Inflammatory macrophage treated with lipopolysaccharide for 4 hours (primary cell): ENCODE measurements around the gene SNX24.
"Not testable (repeated sequence)": the region's sequence is repeated elsewhere in the genome, so short reads cannot be mapped to it uniquely, and the experiment has no call there.

Source experiments
- DNase-seq: peaks from one replicate; pipeline ENCODE4 v3.0.0-alpha.2; 2020

Gene SNX24

GRCh38 chr5:122845229-122846050 lies at the start of gene SNX24:
Gene SNX24 (plus strand): TSS chr5:122845613. CDS start chr5:122845634, 21 bp downstream.
- DNase-seq, result peak; percentile 80

GRCh38 chr5:122805481-122805880 lies 39.9 kb upstream of the SNX24 start:
- DNase-seq, result peak; percentile 51

DNA sequence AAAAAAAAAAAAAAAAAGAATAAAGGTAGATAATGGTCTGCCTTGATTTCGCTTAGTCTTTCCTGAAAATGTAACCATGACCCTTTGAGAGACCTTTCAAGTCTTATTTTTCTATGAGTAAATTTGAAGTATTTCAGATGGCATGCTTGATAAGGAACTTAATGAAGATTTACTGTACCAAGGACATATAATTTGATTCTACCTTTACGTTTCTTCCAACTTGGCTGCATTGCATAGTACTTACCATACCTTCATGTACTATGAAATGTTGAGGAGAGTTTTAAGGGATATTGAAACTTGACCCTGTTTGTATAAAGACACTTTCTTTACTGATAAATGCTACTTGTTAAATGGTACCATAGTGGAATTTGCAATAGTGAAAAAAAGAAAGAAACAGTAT lies 35.0 kb upstream of the SNX24 start:
- DNase-seq, result no peak

GRCh38 chr5:122815218-122815767 lies 30.1 kb upstream of the SNX24 start:
- peak; percentile 16 for DNase-seq

DNA sequence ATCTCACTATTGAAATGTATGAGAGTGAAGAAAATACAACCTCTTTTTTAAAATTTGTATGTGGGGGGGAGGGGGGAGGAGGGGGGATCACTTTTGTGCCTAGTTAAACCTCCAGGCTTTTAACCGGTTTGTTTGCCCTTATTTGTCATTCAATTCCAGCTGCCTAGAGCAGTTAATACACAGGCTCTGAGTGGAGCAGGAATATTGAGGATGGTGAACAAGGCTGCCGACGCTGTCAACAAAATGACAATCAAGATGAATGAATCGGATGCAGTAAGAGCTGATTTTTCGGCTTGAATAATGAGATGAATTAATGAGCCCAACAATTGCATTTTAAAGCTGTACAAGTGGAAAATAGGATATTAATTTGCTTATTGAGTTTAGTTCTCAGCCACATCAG lies 28.7 kb upstream of the SNX24 start:
- DNase-seq, result no peak

DNA sequence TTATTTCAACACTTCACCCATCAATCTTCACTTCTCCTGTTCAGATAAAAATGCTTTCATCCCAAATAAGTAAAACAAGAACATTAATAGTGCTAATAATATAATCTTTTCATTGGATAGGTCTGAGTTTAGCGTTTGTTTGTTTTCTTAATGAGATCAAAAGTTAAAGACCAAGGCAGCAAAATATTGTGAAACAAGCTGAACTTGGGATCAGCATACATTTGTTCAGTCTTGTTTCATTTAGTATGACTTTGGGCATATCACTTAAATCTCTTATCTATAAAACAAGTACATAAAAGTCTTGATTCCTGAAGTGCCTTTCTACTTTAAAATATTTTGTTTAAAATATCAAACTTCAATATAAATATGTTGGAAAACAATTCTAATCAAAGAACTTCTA lies 13.4 kb upstream of the SNX24 start:
- DNase-seq, result no peak

- no peak for DNase-seq
These were observed 9.7 kb upstream of the SNX24 start for GRCh38 chr5:122835681-122836080.

- no peak for DNase-seq
These were observed 8.5 kb upstream of the SNX24 start for GRCh38 chr5:122836947-122837346.

GRCh38 chr5:122839731-122840130 lies 5.7 kb upstream of the SNX24 start:
- no peak for DNase-seq

GRCh38 chr5:122842016-122842580 lies 3.3 kb upstream of the SNX24 start:
- DNase-seq, result no peak

DNA sequence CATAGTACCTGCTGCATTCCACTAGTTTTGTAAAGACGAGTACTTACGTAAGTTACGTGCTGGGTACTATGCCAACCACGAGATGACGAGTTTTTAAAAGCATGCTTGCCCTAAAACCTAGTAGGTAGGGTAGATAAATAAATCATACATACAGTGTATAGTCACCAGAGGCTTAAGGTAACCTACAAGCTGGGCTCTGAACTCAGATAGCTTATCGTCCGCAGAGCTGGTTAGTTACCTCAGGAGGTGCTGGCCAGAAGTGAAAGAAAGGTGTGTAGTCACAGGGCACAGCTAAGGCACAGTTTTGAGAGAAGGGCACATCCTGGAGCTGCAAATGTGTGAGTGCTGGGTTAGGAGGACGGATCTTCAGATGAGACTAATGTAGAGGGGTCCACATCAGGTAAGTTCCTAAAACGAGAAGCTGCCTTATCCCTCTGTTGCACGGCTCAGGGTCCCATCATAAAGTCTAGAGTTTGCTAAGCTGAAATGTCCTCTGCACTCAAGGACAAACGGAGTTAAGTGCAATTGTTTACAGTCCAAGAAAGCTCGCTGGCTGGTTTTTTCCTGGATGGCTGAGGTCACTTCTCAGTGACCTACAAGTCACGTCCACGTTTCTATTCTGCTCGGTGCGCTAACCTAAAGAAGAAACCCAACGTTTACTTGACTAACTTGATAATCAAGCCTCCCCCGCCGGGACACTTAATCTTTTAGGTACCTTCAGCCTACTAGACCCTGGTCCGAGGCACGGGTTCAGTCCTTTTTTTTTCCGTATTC lies 1.1 kb upstream of the SNX24 start:
- peak; percentile 45 for DNase-seq

DNA sequence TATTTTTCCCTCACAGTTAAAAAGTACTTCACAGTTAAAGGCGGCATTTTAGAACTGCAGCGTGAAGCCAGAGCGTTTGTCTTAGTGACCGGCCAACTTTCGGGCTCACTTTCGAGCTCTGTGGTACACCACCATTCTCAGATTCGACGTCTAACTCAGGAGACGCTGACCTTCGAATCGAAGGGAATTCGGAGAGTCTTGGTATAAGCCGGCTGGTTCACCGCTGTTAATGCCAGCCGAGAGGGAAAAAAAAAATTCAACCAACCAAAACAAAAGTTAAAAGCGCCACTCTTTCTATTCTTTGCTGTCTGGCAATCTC lies 544 bp upstream of the SNX24 start:
- DNase-seq, result no peak

DNA sequence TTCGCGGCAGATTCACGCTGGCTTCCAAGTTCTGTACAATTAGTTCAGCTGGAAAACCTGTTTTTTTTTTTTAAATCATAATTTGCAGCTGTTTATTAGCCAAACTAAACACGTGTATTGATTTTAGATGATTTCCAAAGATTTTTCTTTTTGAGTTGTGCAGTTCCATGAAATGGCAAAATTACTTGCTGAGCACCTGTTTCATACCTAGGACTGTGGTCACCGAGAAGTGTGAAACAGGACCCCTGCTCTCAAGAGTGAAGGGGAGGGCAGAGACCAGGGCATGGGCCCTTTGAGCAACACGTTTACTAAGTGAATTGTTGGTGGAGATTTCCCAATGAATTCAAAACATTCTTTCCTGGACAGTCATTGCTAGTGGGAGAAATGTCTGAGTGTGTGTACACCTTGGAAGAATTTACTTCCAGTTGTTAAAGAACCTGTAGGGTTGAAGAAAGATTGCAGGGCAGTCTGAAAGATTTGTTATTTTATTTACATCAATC lies 688 bp downstream of the SNX24 start:
- no peak for DNase-seq

- DNase-seq, result no peak
These were observed 2.3 kb downstream of the SNX24 start for GRCh38 chr5:122847687-122848081.

GRCh38 chr5:122849771-122850170 lies 4.4 kb downstream of the SNX24 start:
- DNase-seq, result peak; percentile 66

- DNase-seq, result not testable (repeated sequence)
These were observed 12.1 kb downstream of the SNX24 start for GRCh38 chr5:122857538-122857937.

DNA sequence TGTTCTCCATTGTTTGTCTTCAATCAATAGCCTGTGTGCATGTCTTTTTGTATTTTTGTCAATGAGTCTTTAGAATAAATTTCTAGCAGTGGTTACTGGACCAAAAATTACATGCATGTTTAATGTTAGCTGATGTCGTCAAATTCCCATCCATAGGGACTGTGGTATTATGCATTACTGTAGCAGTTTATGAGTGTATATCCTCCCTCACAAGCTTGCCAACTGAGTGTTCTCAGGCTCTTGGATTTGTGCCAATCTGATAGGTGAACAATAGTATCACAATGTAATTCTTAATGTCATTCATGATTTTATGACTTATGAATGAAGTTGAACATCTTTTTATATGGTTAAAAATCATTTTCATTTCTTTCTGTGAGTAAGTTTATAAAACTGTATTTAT lies 13.0 kb downstream of the SNX24 start:
- no peak for DNase-seq

- DNase-seq, result no peak
These were observed 17.8 kb downstream of the SNX24 start for GRCh38 chr5:122863240-122863639.

DNA sequence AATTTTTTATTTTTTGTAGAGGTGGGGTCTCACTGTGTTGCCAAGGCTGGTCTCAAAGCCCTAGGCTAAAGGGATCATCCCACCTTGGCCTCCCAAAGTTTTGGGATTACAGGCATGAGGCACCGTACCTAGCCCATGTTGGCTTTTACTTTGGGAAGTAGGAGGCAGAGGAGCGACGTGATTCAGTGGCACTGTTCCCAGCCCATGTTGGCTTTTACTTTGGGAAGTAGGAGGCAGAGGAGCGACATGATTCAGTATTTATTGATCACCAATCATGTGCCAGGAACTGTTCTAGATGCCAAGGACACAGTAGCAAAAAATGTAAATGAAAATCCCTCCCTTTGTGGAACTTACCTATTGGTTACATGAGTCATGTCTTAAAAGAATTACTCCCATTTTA lies 18.3 kb downstream of the SNX24 start:
- no peak for DNase-seq

GRCh38 chr5:122864400-122864799 lies 19.0 kb downstream of the SNX24 start:
- no peak for DNase-seq

DNA sequence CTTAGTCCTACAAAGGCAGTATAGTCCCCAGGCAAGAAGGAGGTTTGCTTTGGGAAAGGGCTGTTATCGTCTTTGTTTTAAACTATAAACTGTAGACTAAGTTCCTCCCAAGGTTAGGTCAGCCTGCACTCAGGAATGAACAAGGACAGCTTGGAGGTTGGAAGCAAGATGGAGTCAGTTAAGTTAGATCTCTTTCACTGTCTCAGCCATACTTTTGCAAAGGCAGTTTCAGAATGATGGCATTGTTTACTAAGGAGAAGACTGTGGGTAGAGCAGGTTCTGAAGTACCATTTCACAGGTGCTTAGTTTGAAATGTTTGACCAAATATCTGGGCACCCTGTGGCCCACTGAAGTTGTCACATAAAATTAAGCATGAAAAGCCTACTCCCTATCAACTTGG lies 19.4 kb downstream of the SNX24 start:
- DNase-seq, result no peak

GRCh38 chr5:122870219-122870856 lies 24.9 kb downstream of the SNX24 start:
- DNase-seq, result no peak

- peak; percentile 62 for DNase-seq
These were observed 26.2 kb downstream of the SNX24 start for GRCh38 chr5:122871661-122872060.
